ENCODE data around the gene FAM184B.

Gene FAM184B

DNA sequence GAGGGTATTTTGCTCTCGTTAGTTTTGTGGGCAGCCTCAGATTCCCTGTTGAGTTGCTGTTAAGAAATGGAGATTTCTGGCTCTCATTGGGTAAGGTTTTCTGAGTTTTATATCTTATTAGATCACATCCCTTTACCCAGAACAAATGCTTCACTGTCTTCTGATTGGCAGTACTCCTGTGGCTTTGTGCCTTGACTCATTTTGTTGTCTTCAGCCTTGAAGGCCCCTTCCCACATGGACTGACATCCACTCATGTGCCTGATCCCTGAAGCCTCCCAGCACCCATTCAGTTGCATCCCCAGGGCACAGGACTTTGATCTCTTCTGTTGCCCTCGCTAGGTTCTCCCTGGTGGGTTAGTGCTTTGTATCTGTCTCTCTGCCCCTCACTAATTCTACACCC lies 156.6 kb downstream of the FAM184B start:
- no peak for DNase-seq

DNA sequence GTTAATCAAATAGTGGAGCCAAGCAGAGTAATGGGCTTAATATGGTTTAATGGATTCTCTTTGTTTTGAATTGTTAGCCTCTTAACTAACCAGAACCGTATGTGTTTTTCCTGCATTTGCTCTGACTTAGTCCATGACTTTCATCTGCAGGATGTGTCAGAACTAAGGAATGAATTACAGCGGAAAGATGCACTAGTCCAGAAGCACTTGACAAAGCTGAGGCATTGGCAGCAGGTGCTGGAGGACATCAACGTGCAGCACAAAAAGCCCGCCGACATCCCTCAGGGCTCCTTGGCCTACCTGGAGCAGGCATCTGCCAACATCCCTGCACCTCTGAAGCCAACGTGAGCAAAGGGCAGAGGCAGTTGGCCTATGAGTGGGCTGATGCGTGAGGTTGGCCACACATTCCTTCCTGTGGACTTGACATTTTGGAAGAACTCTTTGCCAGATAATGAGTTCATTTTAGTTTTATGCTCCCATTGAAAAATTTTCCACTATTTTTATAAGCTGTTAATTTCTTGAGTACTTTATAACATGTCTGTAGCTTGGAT lies 157.9 kb downstream of the FAM184B start:
- no peak for DNase-seq

DNA sequence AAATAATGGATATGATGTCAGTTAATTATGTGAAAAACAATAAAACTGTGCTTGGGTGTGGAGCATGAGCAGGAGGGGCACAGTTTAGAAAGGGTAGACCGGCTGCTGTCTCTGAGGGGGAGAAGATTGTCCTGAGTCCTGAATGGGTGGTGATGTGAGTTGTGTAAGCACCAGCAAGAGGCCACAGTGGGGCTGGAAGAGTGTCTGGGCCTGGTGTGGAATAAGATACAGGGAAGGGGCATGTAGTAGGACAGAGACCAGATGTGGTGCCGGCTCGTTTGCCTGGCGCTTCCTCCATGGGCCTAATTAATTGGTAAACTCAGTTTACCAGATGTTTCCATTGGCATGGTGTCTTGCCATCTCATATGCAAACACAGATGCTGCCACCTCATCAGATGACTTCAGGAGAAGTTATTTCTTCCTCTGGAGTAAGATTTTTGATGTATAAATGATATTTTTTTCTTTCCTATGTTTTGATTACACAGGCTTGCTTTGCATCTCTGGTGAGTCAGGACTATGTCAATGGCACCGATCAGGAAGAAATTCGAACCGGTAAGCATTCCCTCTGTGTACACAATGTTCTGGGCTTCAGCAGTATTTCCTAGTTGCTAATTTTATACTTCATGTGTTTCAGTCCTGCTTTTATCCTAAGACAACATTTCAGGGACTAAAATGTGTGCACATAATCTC lies 161.9 kb downstream of the FAM184B start:
- DNase-seq: no peak

DNA sequence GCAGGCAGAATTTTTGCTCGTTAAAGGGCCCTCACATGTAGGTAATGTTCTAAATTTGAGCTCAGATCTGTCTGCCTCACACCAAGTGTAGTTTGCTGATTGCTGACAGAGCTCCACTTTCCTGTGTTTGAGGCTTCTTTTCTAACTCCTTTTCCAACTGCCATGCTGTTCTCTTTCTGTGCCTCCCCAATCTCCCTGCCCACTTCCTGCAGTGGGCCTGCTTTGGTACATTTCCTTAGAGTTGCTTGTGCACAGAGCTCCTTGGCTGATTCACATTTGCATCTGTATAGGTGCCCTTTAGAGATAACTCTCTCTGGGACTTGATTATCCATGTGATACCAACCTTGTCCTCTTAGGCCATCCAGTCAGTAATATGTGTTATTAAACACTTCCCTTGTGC lies 162.5 kb downstream of the FAM184B start:
- no peak for DNase-seq

- no peak for DNase-seq
Measured at GRCh38 chr4:17616283-17616682, 165.1 kb downstream of the FAM184B start.

GRCh38 chr4:17614416-17615299 lies 166.8 kb downstream of the FAM184B start, which contains the start of gene MED28:
Gene MED28, plus strand, starts transcription at chr4:17614641. Its CDS starts 14 bp downstream, at chr4:17614655.
- DNase-seq: peak; percentile 96

- peak in 1 of 2 donors; percentile 15 for DNase-seq
Measured at GRCh38 chr4:17613761-17614415, 167.5 kb downstream of the FAM184B start.

- DNase-seq: no peak
Measured at GRCh38 chr4:17605236-17605635, 176.2 kb downstream of the FAM184B start.

DNA sequence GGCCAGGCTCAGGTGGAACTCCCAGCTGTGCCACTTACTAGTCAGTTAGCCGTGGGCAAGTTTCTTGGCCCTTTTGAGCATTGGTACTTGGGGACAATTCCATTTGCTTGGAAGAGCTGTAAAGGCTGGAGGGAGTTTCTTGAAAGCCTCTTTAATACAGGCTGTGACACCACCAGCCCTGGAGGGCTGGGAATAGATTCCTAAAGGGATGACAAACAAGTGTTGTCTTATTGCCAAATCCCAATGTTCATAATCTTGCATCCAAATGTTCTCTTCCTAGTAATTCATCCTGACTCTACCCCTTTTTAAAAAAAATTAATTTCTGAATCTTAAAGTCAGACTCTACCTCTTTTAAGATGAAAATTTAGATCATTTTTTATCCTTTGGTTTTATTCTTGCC lies 181.6 kb downstream of the FAM184B start:
- DNase-seq: no peak

DNA sequence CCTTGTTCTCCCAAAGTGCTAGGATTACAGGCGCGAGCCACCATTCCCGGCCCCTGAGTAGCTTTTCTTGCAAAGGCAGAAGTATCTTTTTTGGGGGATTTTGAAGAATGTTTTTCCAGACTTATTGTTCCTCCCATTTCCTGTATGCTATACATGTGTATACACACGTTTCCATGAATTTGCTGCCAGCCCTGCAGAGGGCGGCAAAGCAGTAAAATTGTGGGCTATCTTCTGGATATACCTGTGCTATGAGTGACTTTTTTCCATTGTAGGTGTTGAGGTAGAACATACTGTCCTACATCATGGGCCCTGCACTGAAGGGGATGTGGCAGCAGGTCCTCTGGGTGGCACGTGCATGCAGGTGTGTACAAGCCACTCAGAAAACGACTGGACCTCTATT lies 183.9 kb downstream of the FAM184B start:
- no peak for DNase-seq

GRCh38 chr4:17595471-17596005 lies 185.9 kb downstream of the FAM184B start:
- peak in 1 of 2 donors; percentile 35 for DNase-seq

- DNase-seq: no peak
Measured at GRCh38 chr4:17589355-17589754, 192.1 kb downstream of the FAM184B start.

DNA sequence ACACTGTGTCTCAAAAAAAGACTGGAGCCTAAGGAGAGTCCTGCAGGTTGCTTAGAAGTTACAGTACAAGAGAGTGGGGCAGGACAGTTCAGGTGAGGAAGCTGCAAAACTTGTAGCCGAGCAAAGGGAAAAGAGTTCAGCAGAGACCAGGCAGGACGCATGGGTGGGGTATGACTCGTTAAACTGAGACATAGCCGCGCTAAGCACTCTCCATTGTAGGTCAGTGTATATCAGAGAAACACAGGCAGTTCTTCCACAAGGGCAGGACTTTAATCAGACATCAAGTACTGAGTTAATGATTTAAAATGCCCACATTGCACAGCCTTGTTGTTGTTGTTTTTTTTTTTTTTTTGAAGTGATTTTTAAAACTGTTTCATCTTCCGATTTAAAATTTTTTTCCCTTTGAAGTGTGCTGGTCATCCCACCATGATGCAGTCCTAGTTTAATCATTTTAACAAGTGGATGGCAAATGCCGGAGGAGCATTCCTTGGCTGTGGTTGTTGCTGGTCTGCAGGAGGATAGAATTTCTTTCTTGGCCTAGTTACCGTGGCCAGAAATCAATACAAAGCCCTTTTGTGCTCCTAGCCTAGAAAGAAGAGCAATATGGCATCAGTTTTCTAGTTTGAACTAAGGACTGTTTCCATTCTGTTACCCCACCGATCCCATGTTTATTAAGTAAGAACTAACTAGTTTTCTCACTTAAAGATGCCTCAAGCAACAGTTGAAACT lies 194.2 kb downstream of the FAM184B start:
- no peak for DNase-seq

DNA sequence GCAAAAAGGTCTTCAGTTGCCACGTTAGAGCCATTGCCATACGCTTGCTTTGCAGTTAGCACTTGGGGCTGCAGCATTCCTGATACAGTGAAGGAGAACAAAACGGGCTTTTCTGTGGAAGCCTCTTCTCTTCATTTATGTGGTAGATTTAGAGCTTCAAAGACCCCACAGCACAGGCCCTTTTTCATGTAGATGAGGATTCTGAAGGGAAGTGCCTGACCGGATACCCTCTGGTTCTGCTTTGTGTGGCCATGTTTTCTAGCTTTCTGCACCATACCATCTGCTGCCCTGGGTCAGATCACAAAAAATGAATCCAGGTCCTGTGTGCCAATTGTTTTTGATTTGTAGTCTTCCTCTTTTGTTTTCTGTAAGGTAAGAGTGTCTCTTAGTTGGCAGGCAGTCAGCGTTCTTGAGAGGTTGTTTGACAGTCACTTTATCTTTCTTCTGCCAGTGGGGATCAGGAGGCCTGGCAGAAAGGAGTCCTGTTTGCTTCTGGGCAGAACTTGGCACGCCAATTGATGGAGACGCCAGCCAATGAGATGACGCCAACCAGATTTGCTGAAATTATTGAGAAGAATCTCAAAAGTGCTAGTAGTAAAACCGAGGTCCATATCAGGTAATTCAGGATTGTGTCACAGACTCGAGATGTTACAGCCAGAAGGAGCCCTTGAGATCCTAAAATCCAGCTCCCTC lies 196.8 kb downstream of the FAM184B start:
- no peak for DNase-seq

GRCh38 chr4:17583941-17584340 lies 197.5 kb downstream of the FAM184B start:
- no peak for DNase-seq

GRCh38 chr4:17583276-17583675 lies 198.1 kb downstream of the FAM184B start:
- no peak for DNase-seq

DNA sequence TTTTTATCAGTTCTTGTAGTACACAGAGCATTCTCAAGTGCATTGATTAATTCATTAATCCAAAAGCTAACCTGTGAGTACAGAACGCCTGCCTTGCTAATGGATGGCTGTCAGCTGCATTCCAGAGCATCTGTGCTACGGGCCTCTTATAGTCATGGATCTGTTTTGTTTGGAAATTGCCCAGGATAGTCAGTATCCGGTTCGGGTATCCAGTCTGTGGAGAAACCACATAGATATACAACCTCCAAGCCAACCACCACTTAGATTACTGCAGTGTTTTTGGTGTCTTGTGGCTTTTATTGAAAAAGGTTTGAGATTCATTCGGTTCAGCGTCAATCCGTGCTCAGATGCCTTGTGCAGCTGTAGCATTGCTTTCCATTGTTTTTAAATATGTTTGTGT lies 200.5 kb downstream of the FAM184B start:
- no peak for DNase-seq
